ENCODE results near the gene POMT2.

DNA sequence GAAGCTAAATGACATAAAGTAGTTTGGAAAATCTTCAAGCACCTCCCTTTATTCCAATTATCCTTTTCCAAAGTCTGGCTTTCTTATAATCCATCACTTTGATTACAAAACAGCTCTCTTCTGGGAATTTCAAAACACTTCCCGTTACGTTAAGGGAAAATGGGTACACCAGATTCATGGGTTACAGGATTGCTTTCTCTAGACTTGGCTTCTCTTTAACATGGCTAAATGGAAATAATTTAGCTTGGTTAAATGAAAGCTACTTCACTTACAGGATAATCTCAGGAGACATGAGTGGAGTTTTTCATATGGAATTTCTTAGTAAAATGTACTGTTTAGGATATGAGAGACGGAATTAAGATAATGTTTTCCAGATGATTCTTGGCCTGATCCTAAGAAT is 14.9 kb upstream of the POMT2 start:
- TF ChIP-seq, protein P1, sequence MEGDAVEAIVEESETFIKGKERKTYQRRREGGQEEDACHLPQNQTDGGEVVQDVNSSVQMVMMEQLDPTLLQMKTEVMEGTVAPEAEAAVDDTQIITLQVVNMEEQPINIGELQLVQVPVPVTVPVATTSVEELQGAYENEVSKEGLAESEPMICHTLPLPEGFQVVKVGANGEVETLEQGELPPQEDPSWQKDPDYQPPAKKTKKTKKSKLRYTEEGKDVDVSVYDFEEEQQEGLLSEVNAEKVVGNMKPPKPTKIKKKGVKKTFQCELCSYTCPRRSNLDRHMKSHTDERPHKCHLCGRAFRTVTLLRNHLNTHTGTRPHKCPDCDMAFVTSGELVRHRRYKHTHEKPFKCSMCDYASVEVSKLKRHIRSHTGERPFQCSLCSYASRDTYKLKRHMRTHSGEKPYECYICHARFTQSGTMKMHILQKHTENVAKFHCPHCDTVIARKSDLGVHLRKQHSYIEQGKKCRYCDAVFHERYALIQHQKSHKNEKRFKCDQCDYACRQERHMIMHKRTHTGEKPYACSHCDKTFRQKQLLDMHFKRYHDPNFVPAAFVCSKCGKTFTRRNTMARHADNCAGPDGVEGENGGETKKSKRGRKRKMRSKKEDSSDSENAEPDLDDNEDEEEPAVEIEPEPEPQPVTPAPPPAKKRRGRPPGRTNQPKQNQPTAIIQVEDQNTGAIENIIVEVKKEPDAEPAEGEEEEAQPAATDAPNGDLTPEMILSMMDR (IDR thresholded peaks at IDR 0.05; ENCODE audit: extremely low read depth in 1 of 2, insufficient read depth in 1 of 2, low read depth in 1 of 2, low read length in 2 of 2), result no peak
- no peak for TF ChIP-seq POLR2AphosphoS5 (IDR thresholded peaks at IDR 0.05; ENCODE audit: insufficient read depth, low read depth, low read length)
- no peak for TF ChIP-seq POLR2A (IDR thresholded peaks at IDR 0.05; ENCODE audit: low read depth, low read length)
- TF ChIP-seq EZH2 (IDR thresholded peaks at IDR 0.05; ENCODE audit: borderline replicate concordance, low read depth, low read length, severe bottlenecking), result no peak
- TF ChIP-seq, protein P2, sequence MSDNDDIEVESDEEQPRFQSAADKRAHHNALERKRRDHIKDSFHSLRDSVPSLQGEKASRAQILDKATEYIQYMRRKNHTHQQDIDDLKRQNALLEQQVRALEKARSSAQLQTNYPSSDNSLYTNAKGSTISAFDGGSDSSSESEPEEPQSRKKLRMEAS (IDR thresholded peaks at IDR 0.05; ENCODE audit: insufficient read depth, insufficient read length), result no peak
- TF ChIP-seq JUN (IDR thresholded peaks at IDR 0.05; ENCODE audit: borderline replicate concordance, insufficient read depth, insufficient read length, low read depth), result no peak
- no peak for TF ChIP-seq FOS (IDR thresholded peaks at IDR 0.05; ENCODE audit: borderline replicate concordance, insufficient read depth, low read length)
